Activated gamma-delta T cell treated with Interleukin-2 at 50 U/mL for 16 hours (primary cell): ENCODE data around the gene GALNS.

Source experiments
- DNase-seq: peaks from one replicate; pipeline ENCODE4 v3.0.0-alpha.2; 2020

GALNS gene

DNA sequence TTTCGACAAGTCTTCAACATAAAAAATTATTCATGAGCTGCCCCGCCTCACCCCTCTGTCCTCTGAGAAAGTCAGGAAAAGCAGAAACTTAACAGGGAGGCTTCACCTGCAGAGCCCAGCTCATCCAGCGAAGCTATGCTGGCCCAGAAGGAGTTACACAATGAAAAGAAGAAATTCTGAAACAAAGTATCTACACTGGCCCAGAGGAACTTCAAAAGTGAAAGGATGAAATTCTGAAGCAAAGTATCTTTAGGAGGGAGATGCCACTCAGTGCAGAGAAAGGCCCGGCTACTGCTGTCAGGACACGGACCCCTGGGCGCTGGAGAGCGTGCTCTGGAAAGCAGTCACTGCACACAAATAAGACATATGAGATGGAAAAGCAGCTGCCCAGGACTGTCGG is 1.6 kb downstream of the GALNS start:
- no peak for DNase-seq

DNA sequence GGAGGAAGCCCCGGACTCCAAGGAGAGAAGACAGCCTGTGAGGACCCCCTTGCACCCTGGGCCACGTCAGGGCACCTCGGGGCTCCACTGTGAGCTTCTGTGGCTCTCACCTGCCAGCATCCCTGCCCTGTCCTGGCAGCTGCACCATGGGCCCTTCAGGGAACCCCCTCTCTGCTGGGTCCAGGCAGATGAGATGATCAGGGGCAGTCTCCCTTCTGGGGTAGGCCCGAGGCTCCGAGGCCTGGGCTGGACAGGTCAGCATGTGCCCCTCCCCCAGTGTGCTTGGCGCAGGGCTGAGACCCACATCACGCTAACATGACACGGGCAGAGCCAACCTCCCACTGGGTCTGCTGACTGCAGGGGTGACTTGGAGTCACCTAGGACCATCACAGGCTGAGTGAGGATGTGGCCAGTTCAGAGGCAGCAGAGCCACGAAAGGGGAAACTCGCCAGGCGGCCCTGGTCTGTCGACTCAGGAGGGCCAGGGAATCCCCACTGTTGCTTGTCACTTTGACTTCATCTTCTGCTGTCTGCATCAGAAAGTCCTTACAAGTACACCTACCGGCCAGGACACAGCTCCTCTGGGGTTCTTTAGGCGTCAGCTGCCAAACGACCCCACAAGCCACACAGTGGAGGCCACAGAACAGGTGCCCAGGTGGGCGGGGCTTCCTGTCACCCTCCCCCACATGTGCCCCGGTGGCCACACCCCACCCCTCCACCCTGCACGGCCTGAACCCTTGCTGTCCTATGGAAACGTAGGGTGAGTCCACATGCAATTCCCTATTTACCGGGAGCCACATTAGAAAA is 2.2 kb downstream of the GALNS start:
- peak; percentile 26 for DNase-seq

DNA sequence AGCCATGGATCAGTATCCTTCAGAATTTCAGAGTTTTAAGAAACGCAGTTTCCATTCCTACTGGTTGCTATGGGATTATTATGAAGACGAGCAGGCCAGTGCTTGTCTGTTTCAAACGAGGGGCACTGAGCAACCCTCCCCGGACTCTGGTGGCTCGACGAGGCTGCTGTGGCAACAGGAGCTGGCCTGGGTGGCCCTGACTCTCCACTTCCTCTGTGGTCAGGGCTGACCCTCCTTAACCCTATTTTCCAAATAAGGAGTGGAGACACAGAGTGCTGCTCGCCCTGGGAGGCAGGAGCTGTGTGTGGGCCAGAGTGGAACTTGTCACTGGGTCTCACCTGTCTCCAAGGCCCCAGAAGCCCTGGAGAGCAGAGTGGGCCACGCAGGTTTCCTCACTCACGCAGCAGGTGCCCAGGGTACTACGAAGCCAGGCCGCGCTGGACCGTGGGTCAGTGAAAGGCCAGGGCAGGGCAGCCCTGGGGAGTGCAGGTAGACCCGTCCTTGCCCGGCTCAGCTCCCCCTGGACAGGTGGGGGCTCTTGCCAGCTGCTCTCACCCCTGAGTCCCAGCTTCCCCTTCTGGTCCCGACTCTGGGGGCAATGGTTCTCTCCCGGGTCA is 3.3 kb downstream of the GALNS start:
- DNase-seq = no peak

DNA sequence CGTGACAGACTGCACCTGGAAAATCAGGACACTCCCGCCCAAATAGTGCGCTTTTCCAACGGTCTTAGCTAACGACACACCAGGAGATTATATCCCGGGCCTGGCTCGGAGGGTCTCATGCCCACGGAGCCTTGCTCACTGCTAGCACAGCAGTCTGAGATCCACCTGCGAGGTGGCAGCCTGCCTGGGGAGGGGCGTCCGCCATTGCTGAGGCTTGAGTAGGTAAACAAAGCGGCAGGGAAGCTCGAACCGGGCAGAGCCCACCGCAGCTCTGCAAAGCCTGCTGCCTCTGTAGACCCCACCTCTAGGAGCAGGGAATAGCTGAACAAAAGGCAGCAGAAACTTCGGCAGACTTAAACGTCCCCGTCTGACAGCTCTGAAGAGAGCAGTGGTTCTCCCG is 5.1 kb downstream of the GALNS start:
- DNase-seq = no peak

DNA sequence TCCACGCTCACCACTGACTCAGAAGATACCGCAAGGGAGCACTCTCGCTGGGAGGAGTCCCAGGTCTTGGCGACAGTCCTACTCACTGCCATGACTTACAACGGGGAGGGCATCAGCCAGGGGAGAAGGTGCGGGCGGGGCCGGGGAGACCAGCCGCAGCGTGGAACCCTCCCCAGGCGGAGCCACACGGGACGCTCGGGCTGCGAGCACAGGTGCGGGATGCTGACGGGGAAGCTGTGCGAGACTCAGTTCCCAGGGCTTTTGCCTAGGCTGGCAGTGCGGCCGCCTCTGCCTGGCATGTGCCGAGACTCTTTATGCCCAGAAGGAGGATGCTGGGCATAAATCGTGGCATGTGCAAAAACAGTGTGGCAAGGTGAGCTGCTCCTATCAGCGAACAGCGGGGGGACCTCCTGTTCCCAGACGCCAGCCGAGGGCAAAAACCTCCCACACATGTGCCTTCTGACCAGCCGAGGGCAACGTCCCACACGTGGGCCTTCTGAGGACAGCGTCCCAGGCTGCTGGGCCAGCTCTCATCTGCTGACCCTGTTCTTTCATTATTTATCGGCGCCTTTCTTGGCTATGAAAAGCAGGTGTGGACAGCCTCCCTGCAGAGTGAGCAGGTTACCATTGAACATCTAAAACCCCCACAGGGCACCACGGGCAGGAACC is 6.1 kb downstream of the GALNS start:
- DNase-seq = no peak

DNA sequence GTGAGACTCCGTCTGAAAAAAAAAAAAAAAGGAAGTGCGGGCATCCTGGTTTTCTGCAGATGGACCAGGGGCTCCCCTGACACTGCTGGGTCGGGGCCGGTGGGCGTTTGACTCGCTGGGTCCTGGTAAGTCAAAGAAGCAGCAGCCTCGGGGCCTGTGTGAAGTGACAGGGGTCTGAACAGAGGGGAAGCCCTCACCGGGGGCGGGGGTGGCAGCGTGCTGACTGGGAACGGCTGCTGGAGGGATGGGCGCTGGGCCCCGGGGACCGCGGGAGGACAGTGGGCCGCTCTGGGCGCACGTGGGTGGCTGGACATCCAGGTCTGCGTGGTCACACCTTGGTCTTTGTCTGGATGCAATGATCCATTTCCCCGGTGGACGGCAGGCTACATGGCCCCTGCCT is 8.2 kb downstream of the GALNS start:
- DNase-seq = no peak

DNA sequence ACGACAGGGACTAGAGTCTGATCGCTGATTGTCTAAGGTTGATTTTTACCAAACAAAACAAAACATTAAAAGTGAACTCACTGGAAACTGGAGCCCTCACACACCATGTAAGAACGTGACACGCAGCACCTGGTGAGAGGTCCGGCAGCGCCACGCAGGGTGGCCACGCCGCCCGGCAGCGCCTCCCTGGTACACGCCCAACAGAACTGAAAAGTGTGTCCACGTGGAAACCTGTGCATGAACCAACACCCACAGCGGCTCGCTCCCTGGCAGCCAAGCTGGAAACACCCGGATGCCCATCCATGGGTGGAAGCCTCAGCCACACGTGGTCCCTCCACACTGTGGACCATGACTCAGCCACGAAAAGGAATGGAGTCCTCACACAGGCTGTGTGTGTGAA is 9.1 kb downstream of the GALNS start:
- DNase-seq = no peak

DNA sequence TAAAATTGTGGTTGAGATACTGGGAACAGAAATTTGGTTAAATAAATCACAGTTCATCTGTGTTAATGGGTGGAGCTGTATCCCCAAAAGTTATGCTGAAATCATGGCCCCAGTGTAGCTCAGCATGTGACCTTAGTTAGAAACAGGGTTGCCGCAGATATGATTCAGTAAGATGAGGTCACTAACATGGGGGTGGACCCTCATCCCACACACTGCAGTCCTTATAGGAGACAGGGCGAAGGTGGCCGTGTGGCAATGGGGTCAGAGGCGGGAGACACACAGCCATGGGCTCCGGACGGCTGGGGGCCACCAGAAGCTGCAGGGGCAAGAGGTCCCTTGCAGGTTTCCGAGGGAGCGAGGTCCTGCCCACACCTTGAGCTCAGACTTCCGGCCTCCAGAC is 10.7 kb downstream of the GALNS start:
- no peak for DNase-seq

DNA sequence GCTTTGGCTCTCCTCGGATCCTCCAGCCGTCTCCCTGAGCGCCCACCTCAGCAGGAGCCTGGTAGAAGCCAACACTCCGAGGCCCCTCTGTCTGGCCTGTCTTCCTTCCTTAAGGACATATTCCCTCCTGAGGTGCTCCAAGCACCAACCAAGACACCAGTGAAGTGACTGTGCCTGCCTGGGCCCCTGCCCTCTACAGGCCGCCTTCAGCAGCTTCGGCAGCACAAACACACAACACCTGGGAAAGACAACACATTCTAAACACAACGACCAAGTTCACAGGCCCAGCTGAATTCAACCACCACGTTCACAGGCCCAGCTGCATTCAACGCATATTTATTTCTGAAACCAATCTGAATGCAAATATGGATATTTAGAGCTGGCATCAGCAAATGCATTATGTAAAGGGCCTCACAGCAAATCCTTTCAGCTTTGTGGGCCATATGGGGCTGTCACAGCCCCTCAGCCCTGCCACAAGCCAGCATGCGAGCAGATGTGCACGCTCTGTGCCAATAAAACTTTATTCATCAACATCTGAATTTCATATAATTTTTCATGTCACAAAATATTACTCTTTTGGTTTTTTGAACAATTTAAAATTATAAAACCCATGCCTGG is 12.2 kb downstream of the GALNS start:
- no peak for DNase-seq

DNA sequence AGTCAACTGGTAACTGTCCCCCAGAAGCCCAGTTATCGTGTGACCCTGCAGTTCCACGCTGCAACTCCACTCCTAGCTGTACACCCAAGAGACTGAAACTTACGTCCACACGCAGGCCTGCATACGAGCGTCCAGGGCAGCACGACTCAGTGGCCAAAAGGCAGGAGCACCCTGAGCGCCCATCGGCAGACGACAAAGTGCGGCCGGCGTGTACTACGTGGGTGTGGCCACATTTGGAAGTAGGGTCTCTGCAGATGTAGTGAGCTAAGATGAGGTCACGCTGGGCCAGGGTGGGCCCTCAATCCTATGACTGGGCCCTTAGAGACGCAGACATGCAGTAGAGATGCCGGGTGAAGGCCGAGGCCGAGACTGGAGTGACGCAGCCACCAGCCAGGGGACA is 13.5 kb downstream of the GALNS start:
- DNase-seq = no peak

DNA sequence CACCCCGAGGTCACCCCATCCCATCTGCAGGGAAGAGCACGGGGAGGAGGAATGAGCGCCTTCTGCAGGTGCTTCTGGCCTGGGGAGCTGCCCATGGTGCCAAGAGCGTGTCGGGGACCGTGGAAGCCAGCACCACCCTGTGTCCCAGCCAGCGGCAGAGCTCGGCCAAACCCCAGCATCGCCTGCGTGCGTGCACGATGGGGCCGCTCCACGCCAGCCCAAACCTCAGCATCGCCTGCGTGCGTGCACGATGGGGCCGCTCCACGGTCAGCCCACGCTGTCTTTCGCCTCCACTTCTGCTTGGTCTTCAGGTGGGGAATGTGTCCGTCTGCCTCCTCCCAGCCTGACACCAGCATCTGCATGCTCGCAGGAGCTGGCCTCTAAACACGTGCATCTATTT is 13.9 kb downstream of the GALNS start:
- no peak for DNase-seq

DNA sequence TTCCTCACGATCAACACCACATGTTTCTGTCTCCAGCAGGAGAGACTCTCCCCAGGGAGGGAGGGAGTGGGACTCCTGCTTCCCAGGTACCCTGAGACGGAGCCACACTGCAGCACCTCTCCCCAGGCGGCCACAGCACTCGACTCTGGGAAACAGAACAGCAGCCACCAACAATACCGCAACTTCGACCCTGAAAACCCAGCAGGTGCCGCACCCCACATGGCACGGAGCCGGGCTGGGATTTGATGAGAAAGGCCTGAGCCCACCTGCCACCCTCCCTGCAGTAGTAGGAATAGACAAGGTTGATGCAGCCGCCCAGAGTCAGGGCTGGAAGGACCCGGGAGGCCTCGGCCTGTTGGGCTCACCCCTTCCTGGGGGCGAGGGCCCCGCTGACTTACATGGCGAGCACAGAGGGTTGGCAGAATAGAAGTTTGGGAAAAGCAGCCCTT is 14.4 kb downstream of the GALNS start:
- no peak for DNase-seq

DNA sequence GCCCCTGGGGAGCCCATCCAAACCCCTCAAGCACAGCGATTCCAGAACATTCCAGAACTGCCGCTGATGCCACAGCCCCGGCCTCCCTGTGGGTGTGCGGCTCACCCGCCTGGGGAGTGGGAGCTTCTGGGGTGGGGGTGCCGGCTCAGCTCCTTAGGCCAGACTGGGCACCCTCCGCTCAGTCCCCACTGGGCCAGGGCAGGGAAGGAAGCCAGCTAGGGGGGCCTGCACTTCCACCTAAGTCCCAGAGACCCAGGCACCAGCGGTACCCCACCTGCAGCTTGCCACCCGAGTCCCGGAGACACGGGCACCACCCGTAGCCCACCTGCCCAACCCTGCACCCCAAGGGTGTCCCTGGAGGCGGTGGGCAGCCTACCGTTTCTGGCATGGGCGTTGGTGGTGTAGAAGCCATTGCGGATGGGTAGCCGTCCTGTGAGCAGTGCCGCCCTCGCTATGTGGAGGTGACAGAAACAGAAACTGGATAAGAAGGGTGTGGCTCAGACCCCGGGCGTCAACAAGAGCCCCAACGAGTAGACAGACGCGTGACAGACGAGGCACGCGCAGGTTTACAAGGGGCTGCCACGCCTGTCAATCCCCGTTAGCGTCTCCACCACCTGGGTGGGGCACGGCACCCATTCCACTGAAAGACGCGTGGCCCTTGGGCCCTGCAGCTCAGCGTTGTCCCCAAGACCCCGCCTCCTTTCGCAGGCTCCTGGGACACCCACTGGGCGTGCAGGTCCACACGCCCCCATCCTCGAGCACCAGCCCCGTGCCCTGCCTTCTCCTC is 15.0 kb downstream of the GALNS start:
- DNase-seq = no peak

DNA sequence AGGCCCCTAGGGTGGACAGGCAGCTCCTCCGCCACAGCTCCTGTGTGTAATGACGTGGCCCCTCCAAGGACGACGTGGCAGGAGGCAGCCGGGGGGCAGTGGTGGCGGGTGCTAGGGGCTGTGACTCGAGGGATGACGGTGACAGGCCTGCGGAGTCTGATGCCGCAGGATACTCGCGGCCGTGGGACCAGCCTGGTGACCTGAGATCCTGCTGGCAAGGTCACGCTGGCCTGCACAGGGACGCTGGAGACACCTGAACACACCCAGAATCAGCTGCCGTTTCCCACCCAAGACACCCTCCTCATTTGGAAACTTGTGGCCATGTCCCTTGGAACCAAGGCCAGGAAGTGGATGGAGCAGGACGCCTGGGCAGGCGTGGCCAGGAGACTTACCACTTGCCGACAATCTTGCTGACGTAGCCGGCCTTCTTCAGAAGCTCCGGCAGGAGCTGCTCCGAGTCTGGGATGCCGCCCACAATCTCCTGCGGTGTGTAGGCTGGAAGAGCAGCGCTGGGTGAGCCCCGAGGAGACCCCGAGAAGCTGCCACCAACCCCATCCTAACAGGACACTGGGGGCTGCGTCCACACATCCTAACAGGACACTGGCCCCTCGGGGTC is 16.0 kb downstream of the GALNS start:
- DNase-seq = no peak

DNA sequence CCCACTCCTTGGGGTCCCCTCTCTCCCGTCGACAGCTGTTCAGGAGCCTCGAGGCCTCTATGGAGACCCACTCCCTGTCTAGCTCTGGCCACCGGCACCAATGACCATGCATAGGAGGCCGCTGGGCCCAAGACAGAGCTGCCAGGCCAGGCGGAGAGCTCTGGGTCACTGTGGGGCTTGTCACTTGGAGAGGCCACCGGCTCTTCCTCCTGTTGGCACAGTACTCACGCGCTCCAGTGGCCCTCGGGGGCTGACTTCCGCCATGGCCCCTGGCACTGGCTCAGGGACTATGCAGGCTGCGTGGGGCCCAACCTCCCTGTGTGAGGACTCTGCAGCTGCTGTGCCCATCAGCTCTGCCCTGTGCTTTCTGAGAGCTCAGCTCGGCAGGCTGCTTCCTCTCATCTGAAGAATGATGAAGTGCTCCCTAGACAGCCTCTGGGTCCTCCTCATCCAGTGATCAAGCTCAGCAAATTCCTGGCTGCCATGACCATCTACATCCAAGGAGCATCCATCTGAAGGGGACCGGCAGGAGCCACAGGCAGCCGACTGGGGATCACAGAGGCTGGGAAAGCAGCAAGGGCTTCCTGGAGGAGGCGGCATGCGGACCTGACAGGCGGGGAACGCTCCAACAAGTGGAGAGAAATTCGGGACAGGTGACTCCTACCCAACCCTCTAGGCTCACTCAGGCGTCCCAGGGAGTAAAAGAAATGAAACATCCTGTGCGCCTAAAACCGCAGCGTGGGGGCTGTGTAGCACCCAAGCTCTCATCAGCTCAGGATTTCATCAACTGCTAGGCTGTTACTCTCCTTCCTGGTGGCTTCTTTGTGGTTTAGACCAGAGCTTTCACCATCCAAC is 16.8 kb downstream of the GALNS start:
- no peak for DNase-seq

DNA sequence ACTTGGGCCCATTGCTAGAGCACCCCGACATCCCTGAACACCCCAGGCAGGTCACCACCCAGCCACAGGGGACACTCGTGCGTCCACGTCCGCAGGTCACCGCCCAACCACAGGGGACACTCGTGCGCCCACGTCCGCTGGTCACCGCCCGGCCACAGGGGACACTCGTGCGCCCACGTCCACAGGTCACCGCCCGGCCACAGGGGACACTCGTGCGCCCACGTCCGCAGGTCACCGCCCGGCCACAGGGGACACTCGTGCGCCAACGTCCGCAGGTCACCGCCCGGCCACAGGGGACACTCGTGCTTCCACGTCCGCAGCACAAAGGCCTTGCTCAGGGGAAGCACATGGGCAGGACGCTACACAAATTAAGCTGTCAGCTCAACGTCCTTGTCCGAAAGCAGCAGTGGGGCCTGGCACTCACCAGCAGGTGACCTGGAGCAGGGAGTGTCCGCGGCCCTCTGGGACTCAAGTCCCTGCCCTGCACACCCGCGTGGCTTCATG is 17.7 kb downstream of the GALNS start:
- DNase-seq = no peak

DNA sequence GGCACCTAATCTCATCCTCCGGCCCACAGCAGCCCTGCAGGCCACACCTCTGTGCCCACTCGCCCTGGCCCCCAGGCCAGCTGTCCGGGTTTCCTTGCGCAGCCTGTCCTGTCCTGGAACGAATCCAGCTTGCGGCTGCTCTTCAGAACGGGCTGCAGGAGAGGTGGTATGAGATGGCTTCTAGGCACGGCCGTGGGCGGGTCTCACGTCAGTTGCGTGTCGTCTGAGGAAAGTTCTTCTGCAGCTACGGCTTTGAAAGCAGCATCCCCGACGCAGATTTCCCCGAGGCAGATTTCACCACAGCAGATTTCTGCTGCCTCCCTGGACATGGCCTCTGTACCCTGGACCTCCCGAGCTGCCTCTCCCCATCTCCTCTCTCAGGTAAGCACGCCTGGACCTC is 18.2 kb downstream of the GALNS start:
- DNase-seq = no peak

DNA sequence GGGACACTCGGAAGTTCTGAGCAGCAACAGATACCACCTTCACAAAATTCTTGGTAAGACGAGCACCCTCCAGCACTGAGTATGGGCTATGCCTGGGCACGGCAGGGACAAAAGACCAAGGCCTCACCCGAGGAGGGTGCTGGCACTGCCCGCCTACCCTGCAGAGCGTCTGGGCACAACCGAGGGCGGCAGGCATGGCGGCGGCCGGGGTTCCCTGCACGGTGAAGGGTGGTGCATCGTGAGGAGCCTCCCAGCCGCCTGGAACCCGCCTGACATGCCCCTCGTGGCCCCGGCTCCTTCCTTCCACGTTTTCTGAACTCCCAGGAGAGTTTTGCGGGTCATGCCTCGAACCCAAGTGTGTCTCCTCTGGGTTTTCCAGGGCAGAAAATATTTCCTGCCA is 18.9 kb downstream of the GALNS start:
- DNase-seq = no peak

DNA sequence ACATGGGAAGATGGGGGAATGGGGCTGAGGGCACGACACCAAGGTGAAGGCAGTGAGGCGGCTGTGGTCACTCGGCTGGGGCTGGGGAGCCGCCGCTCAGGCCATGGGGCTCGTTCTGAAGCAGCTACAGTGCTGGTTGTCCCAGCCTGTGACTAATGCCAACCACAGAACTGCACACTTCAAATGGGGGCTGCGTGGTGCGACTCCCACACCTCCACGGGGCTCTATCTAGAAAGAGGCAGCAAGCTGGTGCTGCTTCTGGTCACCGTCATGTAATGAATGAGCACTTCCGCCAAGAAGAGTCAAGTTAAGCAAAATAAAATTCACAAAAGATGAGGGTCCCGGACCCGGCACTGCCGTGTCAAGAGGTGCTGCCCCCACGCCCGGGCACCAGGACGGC is 20.0 kb downstream of the GALNS start:
- no peak for DNase-seq

DNA sequence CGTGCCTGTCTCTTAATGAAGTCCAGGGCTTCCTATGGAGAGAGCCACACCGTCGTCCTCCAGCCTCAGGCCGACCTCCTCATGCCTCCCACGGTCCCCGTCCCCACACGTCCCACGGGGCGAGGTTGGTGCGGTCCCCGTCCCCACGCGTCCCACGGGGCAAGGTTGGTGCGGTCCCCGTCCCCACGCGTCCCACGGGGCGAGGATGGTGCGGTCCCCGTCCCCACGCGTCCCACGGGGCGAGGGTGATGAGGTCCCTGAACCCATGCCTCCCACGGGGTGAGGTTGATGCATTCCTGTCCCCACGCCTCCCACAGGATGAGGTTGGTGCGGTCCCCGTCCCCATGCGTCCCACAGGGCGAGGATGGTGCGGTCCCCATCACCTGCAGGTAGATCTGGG is 20.9 kb downstream of the GALNS start:
- DNase-seq = no peak

DNA sequence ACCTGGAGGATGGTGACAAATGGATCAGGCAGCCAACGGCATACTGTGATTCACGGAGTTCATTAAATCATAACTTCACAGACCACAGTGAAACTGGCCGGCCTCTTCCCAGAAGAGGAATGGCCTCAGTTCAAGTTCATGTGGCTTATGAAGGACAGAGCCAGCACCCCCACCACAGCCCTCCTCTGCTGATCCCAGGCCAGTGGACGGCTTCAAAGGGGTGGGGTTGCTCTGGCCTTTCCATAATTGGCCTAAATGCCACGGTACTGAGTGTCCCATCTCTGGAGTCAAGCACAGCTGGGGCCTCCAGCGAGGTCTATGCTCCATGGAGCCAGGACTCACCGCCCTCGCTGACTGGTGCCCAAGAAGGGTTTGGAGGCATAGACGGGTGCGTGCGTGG is 21.4 kb downstream of the GALNS start:
- DNase-seq = no peak
